HepG2 (cell line): ENCODE data around the gene USB1.

Experiments used
- ESRRA ChIP-seq: sonication (generic); formaldehyde crosslinking; IDR thresholded peaks from 2 replicates; pipeline ENCODE4 v1.5.1; 2020; ENCODE audit warnings: mild to moderate bottlenecking, low read depth, missing genetic modification reagents
- HNRNPLL ChIP-seq: fragments of 200-400 bp; formaldehyde crosslinking; IDR thresholded peaks from 2 replicates; pipeline ENCODE4 v1.6.1; 2017; ENCODE audit warnings: mild to moderate bottlenecking, low read depth, low read length; ENCODE audit not compliant: poor library complexity, severe bottlenecking
- TP53 ChIP-seq: sonication (generic); formaldehyde crosslinking; conservative IDR thresholded peaks from 2 replicates; pipeline ENCODE4 v1.4.0; 2020; ENCODE audit warnings: missing genetic modification reagents
- ZFP36L1 ChIP-seq: sonication (generic); formaldehyde crosslinking; IDR thresholded peaks from 2 replicates; pipeline ENCODE4 v1.8.0; 2022; ENCODE audit warnings: mild to moderate bottlenecking, missing genetic modification reagents, moderate library complexity
- TF ChIP-seq, protein P1 (sequence below): sonication (generic); formaldehyde crosslinking; IDR thresholded peaks from 2 replicates; pipeline ENCODE4 v1.4.0; 2020; ENCODE audit warnings: missing genetic modification reagents

DNA sequence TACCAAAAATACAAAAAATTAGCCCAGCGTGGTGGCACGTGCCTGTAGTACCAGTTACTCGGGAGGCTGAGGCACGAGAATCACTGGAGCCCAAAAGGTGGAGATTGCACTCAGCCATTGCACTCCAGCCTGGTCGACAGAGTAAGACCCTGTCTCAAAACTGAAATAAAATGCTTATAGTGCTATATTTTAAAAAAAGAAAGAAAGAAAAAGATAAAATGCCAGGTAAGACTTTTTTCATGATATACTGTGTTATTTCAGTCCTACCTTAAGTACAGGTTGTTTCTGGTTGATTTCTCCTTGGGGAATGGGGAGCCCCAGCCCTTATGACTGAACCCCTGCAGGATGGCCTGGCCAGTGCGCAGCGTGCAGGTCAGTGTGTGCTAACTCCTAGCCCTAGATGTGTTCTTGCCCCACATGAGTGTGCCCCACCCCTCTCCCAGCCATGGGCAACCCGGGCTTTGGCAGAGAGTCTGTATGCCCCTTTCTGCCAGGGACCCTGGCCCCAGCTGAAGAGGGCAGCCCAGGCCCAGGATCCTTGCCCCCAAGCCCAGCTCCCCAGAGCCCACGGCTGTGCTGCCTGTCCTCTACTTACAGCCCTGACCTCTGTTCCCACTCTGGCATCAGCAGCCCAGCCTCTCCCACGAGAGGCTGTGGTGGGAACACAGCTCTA is 31.6 kb upstream of the USB1 start:
- no peak for TF ChIP-seq ESRRA (CRISPR knock-in tag)
- no peak for TF ChIP-seq ZFP36L1 (CRISPR knock-in tag)
- TF ChIP-seq TP53 (CRISPR knock-in tag): no peak
- TF ChIP-seq, protein P1, sequence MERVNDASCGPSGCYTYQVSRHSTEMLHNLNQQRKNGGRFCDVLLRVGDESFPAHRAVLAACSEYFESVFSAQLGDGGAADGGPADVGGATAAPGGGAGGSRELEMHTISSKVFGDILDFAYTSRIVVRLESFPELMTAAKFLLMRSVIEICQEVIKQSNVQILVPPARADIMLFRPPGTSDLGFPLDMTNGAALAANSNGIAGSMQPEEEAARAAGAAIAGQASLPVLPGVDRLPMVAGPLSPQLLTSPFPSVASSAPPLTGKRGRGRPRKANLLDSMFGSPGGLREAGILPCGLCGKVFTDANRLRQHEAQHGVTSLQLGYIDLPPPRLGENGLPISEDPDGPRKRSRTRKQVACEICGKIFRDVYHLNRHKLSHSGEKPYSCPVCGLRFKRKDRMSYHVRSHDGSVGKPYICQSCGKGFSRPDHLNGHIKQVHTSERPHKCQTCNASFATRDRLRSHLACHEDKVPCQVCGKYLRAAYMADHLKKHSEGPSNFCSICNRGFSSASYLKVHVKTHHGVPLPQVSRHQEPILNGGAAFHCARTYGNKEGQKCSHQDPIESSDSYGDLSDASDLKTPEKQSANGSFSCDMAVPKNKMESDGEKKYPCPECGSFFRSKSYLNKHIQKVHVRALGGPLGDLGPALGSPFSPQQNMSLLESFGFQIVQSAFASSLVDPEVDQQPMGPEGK: no peak
- no peak for TF ChIP-seq HNRNPLL
